ENCODE data around the gene SSBP4.

Gene SSBP4

DNA sequence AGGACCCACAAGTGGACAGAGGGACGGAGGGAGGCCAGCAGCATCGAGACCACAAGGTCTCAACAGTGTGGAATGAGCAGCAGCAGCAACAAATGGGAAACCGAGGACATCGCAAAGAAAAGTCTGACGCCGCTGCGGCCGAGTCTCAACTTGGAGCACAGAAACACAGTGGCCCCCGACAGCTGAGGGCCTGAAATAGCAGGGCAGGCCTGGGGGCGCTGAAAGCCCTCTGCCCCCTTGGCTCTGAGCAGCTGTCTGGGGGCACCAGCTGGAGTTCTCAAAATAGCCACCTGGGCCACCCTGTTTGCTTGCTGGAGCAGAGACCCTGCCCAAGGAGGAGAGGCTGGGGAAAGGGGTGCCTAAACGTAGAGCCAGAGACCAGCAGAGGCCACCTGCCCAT is 24.6 kb downstream of the SSBP4 start:
- Histone ChIP-seq H2AFZ (no peak overlapping the region), H3K4me3 (ENCODE audit: low read depth, low read length) (no peak overlapping the region), H3K36me3 (ENCODE audit: control insufficient read depth, insufficient read depth, low read length) (no peaks in the 10 kb centered on the region), H3K4me1 (peaks cover 7% of the 10 kb centered on the region), H3K27me3 (ENCODE audit: control insufficient read depth, insufficient read depth, low read length) (no peaks in the 10 kb centered on the region), H3K4me2 (ENCODE audit: low read length) (no peak overlapping the region), H3K79me2 (peaks cover 16% of the 10 kb centered on the region), H3K9ac (no peak overlapping the region), H3K9me3 (ENCODE audit: control insufficient read depth, low read length) (no peaks in the 10 kb centered on the region), H3K27ac (no peak overlapping the region)
- TF ChIP-seq CTCF (IDR thresholded peaks at IDR 0.05): no peak

DNA sequence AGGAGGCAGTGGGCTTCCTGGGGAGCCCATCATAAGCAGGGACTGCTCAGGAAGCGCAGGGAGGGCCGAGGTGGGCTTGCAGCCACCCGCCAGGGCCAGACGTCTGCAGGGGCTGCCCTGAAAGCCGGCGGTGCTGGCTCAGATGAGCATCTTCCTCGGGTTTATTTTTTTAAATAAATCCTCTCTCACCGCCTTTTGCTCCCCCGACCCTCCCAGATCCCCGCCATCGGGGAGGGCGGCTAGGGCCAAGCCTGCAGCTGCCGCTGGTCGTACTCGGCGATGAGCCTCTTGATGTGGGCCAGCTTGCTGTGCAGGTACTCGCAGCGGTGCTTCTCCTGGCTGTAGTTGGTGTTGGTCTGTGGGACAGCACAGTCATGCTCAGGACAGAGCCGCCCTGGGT is 25.3 kb downstream of the SSBP4 start:
- Histone ChIP-seq H3K9ac (no peak overlapping the region), H3K4me1 (peaks cover under 1% of the 10 kb centered on the region), H3K9me3 (ENCODE audit: control insufficient read depth, low read length) (no peaks in the 10 kb centered on the region), H3K27ac (no peak overlapping the region), H3K79me2 (peaks cover 23% of the 10 kb centered on the region), H2AFZ (no peak overlapping the region), H3K4me2 (ENCODE audit: low read length) (no peak overlapping the region), H3K27me3 (ENCODE audit: control insufficient read depth, insufficient read depth, low read length) (no peaks in the 10 kb centered on the region), H3K36me3 (ENCODE audit: control insufficient read depth, insufficient read depth, low read length) (no peaks in the 10 kb centered on the region), H3K4me3 (ENCODE audit: low read depth, low read length) (no peak overlapping the region)
- TF ChIP-seq CTCF (IDR thresholded peaks at IDR 0.05): no peak

- Histone ChIP-seq H3K4me2 (ENCODE audit: low read length) (no peak overlapping the region), H3K4me1 (no peaks in the 10 kb centered on the region), H3K79me2 (peaks cover 30% of the 10 kb centered on the region), H3K4me3 (ENCODE audit: low read depth, low read length) (no peak overlapping the region), H3K36me3 (ENCODE audit: control insufficient read depth, insufficient read depth, low read length) (no peaks in the 10 kb centered on the region), H3K9me3 (ENCODE audit: control insufficient read depth, low read length) (no peaks in the 10 kb centered on the region), H3K27ac (no peak overlapping the region), H3K27me3 (ENCODE audit: control insufficient read depth, insufficient read depth, low read length) (no peaks in the 10 kb centered on the region), H2AFZ (no peak overlapping the region), H3K9ac (no peak overlapping the region)
- no peak for TF ChIP-seq CTCF (IDR thresholded peaks at IDR 0.05)
These were observed 26.2 kb downstream of the SSBP4 start for GRCh38 chr19:18445262-18445948.

- Histone ChIP-seq H3K79me2 (peaks cover 32% of the 10 kb centered on the region), H3K36me3 (ENCODE audit: control insufficient read depth, insufficient read depth, low read length) (no peaks in the 10 kb centered on the region), H3K27me3 (ENCODE audit: control insufficient read depth, insufficient read depth, low read length) (no peaks in the 10 kb centered on the region), H3K4me3 (ENCODE audit: low read depth, low read length) (no peak overlapping the region), H3K27ac (no peak overlapping the region), H3K9me3 (ENCODE audit: control insufficient read depth, low read length) (no peaks in the 10 kb centered on the region), H3K4me2 (ENCODE audit: low read length) (no peak overlapping the region), H2AFZ (no peak overlapping the region), H3K4me1 (no peaks in the 10 kb centered on the region), H3K9ac (no peak overlapping the region)
- no peak for TF ChIP-seq CTCF (IDR thresholded peaks at IDR 0.05)
These were observed 27.1 kb downstream of the SSBP4 start for GRCh38 chr19:18446145-18446810.

Data from parathyroid adenoma (tissue), 2 donors.